ENCODE data around the gene SF3A2. TPM values are rescaled to one million over a fixed set of nuclear protein-coding genes. Genes with fewer than 3 reads are reported as not detected.
"Not testable (repeated sequence)": the region's sequence is repeated elsewhere in the genome, so short reads cannot be mapped to it uniquely, and the experiment has no call there.

Gene SF3A2
- total RNA-seq, 1 donor from 2014 or later, result 51.5 TPM

DNA sequence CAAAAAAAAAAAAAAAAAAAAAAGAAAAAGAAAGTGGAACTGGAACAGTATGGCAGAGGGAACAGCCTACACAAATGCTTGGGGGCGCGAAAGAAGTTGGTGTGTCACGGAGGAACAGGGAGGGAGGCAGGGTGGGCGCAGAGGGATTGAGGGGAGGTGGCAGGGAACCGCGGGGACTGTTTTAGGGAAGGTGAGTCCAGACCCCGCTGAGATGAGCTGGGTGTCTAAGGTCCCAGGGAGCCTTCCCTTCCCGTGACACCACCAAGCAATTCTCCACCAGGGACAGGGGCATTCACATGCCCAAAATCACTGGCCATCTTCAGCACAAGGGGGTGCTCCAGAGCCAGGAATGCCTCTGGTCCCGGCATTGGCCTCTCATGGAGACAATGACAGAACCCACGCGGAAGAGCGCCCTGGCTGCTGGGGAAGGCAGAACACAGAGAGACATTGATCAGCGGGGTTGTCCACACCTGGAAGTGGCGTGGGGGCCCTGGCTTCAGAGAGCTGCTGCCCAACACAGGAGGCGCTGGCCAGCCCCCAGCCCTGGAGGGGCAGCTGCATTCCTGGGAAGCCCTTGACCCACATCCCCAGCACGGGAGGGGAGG is 38.4 kb downstream of the SF3A2 start:
- DNase-seq, result peak; percentile 57

DNA sequence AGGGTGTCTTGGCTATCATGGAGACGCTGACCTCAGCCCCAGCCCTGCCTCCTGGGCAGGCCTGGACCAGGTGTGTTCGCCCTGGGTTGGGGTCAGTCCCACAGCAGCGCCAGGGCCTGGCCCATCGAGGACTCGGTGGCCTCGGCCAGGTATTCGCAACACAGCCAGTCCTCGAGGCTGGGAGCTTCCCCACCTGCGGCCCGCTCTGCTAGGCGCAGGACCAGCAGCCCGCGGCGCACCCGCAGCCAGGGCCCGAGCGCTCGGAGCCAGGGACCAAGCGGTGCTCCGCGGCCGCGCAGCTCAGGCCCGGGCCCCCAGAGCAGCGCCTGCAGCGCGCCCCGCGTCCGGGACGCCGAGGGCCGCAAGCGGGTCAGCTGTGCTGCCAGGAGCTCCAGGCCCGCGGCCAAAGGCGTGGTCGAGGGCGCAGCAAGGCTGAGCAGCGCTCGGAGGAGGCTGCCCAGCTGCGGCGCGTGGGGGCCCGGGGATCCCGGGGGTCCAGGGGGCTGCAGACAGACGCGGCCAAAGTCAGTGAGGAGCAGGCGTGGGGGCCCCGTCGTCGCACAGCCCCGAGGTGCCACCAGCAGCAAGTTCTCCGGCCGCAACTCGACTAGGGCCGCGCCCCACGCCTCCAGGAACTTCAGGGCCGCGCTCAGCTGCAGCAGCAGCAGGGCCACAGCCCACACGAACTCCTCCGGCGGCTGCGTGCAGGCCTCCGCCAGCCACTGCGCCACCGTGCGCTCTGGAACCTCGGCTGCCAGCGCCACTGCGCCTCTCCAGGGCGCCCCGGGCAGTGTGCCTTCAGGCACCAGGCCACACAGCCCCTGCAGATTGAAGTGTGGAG is 39.2 kb downstream of the SF3A2 start:
- no peak for DNase-seq

DNA sequence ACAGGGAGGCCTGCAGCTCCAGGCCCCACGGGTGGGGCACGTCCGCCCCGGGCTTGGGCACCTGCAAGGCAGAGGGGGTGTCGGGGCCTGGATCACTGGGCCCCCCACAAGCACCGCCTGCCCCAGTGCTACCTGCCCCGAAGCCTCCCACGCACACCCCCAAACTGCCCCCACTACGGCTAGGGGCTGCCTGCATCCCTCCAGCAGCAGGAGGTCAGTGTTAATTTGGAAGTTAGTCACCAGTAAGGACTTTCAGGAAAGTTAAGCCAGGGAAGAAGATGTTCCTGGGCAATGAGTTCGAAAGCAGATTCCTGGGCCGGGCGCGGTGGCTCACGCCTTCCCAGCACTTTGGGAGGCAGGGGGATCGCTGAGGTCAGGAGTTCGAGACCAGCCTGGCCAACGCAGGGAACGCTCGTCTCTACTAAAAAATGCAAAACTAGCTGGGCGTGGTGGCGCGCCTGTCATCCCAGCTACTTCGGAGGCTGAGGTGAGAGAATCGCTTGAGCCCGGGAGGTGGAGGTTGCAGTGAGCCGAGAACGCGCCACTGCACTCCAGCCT is 39.9 kb downstream of the SF3A2 start:
- DNase-seq, result no peak

DNA sequence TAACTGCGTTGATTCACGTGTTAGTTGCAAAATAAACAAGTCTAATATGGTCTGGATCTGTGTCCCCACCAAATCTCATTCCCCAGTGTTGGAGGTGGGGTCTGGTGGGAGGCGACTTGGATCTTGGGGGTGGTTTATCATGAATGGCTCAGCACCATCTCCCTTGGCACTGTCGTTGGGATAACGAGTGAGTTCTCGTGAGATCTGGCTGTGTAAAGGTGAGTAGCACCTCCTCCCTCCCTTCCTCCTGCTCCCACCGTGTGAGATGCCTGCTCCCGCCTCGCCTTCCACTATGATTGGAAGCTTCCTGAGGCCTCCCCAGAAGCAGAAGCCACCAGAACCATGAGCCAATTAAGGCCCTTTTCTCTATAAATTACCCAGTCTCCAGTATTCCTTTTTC is 40.5 kb downstream of the SF3A2 start:
- no peak for DNase-seq

DNA sequence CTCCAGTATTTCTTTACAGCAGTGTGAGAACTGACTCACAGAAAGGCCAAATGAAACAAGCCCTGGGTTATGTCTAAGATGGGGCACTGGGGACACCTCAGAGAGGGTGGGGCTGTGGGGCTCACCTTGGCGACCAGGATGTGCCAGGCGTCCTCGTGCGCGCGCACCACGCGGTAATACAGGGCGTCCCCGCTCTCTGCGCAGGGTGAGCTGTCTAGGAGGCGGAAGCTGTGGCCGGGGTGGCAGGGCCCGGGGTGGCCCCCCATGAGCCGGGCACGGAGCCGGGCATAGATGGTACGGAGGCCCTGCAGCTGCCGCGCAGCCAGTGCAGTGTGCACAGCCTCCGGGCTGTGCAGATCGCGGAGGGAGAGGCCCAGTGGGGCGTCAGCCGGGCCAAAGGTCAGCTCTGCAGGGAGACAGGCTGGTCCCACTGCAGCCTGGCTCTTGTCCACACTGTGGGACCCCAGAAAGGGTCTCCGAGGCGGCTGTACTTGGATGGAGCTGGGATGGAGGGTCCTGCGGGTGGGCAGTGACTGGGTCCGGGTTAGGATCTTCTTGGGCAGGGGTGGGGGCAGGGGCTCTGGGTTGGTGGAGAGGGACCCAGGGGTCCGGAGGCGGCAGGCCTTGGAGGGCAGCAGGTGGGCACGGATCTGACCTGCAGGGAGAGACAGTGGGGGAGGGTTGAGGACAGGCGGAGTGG is 42.0 kb downstream of the SF3A2 start:
- DNase-seq, result no peak

DNA sequence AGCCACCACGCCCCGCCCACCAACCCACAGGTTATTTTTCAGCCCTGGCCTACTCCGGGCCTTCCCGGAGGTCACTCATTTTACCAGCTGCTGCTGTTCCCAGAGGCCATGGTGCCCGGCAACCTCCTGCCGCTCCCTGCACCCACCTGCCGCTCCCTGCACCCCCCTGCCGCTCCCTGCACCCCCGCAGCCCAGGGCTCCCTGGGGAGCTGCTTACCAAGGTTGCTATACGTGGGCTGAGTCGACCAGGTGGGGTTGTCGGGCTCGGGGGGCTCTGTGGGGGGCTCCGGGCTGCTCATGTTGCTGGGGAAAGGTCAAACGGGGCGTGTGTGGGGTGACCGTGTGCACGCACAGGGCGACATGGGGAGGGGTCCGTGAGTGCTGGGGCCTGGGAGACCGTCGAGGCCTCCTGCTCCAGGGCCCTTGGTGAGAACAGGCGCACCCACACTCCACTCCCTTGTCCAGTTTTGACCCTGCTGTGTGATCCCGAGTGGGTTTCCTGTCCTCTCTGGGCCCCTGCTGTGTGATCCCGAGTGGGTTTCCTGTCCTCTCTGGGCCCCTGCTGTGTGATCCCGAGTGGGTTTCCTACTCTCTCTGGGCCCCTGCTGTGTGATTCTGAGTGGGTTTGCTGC is 44.1 kb downstream of the SF3A2 start:
- no peak for DNase-seq

DNA sequence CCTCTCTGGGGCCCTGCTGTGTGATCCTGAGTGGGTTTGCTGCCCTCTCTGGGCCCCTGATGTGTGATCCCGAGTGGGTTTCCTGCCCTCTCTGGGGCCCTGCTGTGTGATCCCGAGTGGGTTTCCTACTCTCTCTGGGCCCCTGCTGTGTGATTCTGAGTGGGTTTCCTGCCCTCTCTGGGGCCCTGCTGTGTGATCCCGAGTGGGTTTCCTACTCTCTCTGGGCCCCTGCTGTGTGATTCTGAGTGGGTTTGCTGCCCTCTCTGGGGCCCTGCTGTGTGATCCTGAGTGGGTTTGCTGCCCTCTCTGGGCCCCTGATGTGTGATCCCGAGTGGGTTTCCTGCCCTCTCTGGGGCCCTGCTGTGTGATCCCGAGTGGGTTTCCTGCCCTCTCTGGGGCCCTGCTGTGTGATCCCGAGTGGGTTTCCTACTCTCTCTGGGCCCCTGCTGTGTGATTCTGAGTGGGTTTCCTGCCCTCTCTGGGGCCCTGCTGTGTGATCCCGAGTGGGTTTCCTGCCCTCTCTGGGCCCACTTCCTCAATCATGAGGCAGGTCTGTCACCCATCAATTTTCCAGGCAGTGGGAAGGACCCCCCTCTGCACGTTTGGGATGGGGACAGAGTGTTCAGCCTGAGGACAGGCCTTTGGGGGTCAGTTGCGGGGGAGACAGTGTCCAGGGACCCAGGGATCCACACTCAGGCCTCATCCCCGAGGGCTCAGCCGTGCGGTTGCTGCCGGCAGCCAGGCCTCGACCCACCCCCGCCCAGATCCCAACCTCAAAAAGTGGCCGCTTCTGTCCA is 44.8 kb downstream of the SF3A2 start:
- DNase-seq, result not testable (repeated sequence)

DNA sequence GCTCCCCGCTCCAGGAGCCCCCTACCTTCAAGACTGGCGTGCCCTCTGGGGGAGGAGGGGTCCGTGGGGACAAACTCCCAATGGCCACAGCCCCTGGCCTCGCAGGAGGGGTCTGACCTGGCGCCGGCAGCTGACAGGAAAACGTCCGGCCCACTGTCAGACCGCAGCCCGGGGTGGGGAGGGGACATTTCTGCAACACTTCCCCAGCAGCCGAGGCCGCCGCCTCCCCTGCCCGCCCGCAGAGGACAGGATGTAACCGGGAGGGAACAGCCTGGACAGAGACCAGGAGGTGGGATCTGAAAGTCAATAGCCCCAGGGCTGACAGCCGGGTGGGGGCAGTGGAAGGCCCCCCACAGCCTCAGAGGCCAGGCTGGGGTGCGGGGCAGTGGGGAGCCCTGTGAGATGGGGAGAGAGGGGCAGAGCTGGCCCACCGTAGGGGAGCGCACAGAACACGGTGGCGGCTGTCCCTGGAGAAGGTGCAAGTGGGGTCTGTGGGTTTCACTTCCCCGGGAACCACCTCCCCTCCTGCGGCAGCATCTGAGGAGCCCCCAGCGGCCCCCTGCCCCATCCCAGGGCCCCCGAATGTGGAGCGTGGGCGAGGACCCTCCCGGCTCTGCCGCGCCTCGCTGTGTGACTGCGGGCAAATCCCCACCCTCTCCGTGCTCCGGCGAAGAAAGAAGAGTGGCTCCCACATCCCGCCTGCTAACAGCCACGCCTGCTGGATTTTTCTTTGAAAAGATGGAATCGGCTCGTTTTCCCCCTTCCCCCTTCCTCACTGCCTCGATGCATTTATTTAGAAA is 45.6 kb downstream of the SF3A2 start, which contains the start of gene PEAK3:
TSS of gene PEAK3 (minus strand) at position 114 of the 800 bp plus-strand sequence. CDS start 1,244 bp downstream, outside the sequence.
- no peak for DNase-seq

DNA sequence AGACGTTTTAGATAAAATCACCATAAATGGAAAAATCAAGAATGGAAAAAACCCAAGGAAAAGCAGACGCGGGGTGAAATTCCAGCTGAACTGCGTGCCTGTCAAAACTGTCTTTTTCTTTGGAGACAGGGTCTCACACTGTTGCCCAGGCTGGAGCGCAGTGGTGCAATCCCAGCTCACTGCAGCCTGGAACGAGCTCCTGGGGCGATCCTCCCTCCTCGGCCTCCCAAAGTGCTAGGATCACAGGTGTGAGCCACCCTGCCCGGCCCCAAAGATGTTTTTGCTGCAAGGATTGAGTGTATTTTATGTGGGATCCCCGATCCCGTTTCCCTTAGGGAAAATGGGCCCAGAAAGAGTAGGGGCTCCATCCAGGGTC is 46.2 kb downstream of the SF3A2 start:
- no peak for DNase-seq

DNA sequence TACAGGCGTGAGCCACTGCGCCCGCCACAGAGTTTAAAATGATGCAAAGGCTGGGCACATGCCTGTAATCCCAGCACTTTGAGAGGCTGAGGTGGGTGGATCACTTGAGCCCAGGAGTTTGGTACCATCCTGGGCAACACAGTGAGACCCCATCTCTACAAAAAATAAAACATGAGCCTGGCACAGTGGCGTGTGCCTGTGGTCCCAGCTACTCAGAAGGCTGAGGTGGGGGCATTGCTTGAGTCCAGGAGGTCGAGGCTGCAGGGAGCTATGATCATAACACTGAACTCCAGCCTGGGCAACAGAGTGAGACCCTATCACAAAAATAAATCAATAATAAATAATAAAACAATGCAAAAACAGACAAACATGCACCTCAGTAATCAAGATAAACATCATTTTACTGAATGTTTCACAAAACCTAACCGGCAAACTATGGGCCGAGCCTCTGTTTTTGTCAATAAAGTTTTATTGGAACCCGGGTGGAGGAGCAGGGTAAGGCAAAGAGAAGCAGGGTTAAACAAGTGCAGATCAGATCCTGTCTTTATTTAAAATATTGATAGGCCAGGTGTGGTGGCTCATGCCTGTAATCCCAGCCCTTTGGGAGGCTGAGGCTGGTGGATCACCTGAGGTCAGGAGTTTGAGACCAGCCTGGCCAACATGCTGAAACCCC is 47.3 kb downstream of the SF3A2 start:
- DNase-seq, result no peak

DNA sequence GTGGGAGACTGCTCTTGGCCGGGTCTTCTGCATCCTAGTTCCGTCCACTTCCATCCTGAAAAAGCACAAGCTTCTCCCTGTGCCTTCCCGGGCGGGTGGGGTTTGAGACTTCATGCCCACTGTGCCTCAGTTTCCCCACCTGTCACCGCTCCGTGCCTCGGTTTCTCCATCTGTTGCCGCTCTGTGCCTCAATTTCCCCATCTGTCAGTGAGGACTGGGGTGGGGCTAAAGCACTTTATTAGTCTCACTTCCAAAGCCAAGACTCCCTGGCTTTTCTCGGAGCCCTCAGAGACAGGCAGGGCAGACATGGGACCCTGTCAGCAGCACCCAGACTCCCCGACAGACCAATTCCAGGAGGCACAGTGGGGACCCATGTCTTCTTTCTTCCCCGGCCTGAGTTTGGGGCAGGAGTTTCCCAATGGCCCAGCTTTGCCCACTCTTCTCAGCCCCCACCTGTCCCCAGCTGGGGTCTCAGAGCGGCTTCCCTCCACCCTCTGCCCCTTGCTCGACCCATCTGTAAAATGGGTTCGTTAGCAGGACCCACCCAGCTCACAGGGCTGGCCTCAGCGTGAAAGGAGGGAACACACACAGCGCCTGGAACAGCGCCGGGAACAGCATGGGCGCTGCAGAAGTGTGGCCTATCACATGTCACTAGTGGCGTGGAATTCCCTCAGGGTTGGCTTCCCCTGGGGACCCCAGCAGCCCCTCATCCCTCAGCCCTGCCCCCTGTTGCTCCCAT is 49.9 kb downstream of the SF3A2 start:
- no peak for DNase-seq

DNA sequence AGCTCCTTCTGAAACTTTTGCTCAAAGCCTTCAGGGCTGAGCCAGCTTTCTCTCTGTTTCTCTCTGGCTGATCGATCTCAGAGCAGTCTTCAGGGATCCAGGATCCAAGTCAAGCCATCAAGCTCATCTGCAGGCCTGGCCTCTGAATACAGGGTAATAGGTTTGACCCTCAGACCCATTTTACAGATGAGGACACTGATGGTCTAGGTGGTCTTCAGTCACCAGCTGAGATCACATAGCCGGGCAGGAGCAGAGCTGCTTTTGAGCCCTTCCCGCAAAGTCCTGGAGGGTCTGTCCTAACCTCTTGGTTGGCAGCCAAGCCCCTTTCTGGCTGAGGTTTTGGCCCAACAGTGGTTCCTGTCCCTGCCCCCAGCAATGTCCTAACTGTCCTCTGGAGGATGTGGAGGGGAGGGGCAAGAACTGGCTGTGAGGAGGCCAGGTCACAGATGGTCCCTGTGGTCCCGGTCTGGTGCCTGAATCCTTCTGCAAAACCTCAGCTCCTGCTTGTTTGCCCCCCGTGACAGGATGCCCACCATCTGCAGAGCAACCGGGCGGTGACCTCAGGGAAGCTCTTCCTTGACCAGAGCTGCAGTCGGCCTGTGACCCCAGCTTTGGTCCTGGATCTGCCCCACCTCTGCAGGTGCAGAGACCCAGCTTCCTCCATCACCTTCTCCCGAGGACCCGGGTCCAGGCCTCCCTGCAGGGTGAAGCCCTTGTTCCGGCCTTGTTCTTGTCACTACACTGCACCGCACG is 51.1 kb downstream of the SF3A2 start:
- no peak for DNase-seq

DNA sequence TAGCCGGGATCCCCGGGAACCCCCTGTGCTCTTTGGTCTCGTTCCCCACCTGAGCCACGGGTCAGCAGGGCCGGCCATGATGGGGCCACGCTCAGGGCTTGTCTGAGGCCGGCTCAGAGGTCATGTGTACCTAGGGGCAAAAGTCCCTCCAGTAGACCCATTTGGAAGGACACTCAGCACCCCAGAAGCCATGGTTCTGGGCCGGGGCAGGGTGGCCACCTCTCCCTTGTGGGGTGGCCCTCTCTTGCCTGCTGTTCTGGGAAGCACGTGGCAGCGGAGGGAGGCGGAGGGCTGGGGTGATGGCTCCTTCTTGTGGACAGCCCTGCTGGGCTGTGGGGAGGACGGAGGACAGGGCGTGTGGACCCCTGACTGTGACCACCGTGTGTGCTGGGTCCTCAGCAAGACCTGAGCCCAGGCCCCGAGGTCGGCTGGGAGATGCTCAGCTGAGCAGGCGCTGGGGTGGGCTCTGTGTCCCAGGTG is 51.8 kb downstream of the SF3A2 start:
- no peak for DNase-seq

DNA sequence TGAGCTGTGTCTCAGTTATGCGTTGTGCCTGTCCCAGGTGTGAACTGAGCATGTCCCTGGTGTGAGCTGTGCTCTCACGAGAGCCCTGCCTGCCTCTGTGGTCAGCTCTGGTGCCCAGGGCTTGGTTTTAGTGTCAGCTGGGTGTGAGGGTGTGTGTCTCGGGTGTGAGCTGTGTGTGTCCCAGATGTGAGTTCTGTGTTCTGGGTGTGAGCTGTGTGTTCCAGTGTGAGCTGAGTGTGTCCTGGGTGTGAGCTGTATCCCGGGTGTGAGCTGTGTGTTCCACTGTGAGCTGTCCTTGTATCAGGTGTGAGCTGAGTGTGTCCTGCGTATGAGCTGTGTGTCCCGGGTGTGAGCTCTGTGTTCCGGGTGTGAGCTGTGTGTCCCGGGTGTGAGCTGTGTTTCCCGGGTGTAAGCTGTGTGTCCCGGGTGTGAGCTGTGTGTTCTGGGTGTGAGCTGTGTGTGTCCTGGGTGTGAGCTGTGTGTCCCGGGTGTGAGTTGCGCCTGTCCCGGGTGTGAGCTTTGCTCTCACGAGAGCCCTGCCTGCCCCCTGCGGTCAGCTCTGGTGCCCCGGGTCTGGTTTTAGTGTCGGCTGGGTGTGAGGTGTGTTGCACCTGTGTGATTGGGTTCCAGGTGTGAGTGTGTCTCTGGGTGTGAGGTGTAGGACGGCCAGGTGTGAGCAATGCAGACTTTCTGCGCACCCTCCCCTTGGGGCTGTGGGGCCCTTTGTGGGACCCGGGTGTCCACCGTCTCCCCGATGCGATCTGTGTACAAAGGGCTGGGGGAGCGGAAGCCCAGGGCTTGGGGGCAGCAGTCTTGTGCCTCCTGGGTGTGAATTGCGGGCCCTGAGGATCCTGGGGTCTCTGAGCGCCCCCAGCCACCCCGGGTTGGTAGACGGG is 52.4 kb downstream of the SF3A2 start:
- DNase-seq, result no peak

DNA sequence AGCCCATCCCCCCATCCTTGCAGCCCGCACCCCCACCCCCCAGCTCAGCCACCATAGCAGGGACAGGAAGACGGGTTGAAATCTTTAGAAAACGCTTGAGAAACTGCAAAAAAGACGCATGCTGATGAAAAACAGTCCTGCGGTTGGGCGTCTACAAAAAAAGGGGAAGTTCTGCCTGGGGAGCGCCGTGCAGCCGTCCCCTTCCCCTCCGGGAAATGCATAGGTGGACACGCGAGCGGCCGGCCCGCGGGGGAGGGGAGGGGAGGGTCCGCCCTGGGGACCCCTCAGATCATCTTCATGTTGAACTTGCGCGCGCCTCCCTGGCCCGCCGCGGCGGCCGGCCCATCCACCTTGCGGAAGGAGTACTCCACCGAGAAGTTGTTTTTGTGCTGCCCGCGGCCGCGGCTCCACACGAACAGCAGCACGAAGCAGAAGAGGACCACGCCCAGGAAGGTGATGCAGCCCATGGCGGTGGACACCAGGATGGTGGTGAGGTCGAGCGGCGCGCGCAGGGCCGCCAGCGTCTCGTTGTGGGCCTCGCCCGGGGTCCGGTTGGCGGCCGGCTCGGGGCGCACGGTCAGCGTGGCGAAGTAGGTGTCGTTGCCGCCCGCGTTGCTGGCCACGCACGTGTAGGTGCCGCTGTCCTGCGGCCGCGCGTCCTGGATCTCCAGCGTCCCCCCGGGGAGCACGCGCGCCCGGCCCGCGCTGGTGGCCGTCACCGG is 53.3 kb downstream of the SF3A2 start:
- no peak for DNase-seq

DNA sequence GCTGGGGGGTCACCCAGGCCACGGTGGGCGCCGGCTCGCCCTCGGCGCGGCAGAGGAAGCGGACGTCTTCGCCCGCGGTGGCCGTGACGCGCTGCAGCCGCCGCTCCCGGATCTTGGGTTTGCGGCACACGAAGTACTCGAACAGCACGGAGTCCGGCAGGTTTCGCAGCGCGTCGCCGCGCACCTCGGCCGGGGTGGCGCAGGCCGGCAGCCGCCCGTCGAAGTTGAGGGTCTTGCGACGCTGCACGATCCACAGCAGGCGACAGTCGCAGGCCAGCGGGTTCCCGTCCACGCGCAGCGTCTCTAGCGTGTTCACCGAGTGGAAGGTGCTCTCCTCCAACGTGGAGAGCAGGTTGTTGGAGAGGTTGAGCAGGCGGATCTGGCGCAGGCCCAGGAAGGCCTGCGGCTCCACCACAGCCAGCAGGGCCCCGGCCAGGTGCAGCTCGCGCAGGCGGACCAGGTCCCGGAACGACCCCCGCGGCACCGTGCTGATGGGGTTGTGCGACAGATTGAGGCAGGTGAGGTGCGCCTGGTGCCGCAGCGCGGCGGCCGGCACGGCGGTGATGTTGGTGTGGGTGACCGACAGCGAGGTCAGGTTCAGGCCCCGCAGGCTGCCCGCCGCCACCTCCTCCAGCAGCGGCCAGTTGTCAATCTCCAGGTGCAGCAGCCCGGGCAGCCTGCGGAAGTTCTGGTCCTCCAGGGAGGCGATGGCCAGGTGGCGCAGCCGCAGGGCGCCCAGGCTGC is 54.0 kb downstream of the SF3A2 start:
- DNase-seq, result no peak

Measured in skin of body (tissue), 2 donors.